Endothelial cell of umbilical vein (primary cell): ENCODE data around the gene ARPC2. TPM values are rescaled to one million over a fixed set of nuclear protein-coding genes. Genes with fewer than 3 reads are reported as not detected.

Experiments
- BruUV-seq: library from RNA; stranded (reverse); fragments of 400-500 nt; replicated peaks from 2 replicates; lab custom pipeline; 2021; lab: Mats Ljungman, UMichigan
- CTCF ChIA-PET: fragments of 300-600, 350-600 bp; sonication (Branson Sonifier 250); formaldehyde crosslinking; loops from one replicate; lab custom pipeline; 2021; ENCODE audit warnings: antibody characterized with exemption, inconsistent platforms; lab: Charles Lee
- POLR2A ChIA-PET: fragments of 300-600, 350-600 bp; sonication (Branson Sonifier 250); formaldehyde crosslinking; loops from one replicate; lab custom pipeline; 2021; ENCODE audit warnings: antibody characterized with exemption, inconsistent platforms; lab: Charles Lee
- DNase-seq: peaks from one replicate; pipeline ENCODE4 v3.0.0-alpha.2; 2011; ENCODE audit warnings: low read depth, low spot score
- FAIRE-seq: peaks from 2 replicates; lab custom pipeline; 2011; peaks lifted over from hg19 to GRCh38; lab: Jason Lieb, UNC
- H2AFZ ChIP-seq: 2 replicates; pipeline ENCODE4 v1.6.0; 2012; ENCODE audit warnings: low read depth, low read length, control low read depth, inconsistent platforms
- H3K27ac ChIP-seq: 2 replicates; pipeline ENCODE4 v1.5.1; 2011; ENCODE audit warnings: low read depth, mild to moderate bottlenecking, control low read depth, low read length, moderate library complexity; ENCODE audit not compliant: insufficient read depth
- H3K27me3 ChIP-seq, 2 experiments: 2 replicates each; pipeline versions ENCODE4 v1.6.0 to v1.6.1; 2011; ENCODE audit warnings: low read length in 2 of 2, mixed read lengths in 1 of 2; ENCODE audit not compliant: control insufficient read depth in 2 of 2, insufficient read depth in 2 of 2
- H3K36me3 ChIP-seq, 2 experiments: 2 replicates in 1 of 2; 3 replicates in 1 of 2; pipeline ENCODE4 v1.5.1; 2011; ENCODE audit warnings: low read length in 2 of 2, mild to moderate bottlenecking in 1 of 2, moderate library complexity in 1 of 2; ENCODE audit not compliant: control insufficient read depth in 2 of 2, insufficient read depth in 2 of 2; ENCODE audit errors: extremely low read depth in 1 of 2
- H3K4me1 ChIP-seq: 3 replicates; pipeline ENCODE4 v1.5.1; 2011; ENCODE audit warnings: mild to moderate bottlenecking, low read length; ENCODE audit not compliant: control insufficient read depth, insufficient read depth; ENCODE audit errors: extremely low read depth
- H3K4me2 ChIP-seq: 2 replicates; pipeline ENCODE4 v1.6.1; 2011; ENCODE audit warnings: low read length, control low read depth, mixed read lengths; ENCODE audit not compliant: insufficient read depth
- H3K4me3 ChIP-seq, 3 experiments: fragments of 200-600 bp in 1 of 3; sonication (generic), shearing (Covaris generic) in 1 of 3; replicated peaks in 1 of 3; 2 replicates each; pipeline ENCODE4 v1.5.1; 2011 to 2016; ENCODE audit warnings: control low read depth in 3 of 3, low read length in 3 of 3, mild to moderate bottlenecking in 2 of 3, inconsistent platforms in 1 of 3, low read depth in 1 of 3, moderate library complexity in 1 of 3; ENCODE audit not compliant: insufficient read depth in 1 of 3
- H3K79me2 ChIP-seq: 2 replicates; pipeline ENCODE4 v1.6.0; 2012; ENCODE audit warnings: low read length, inconsistent platforms; ENCODE audit not compliant: control insufficient read depth, insufficient read depth
- H3K9ac ChIP-seq: replicated peaks from 2 replicates; pipeline ENCODE3; 2011; ENCODE audit warnings: low read length, control low read depth; ENCODE audit not compliant: insufficient read depth; ENCODE audit errors: extremely low read depth
- H3K9me1 ChIP-seq: replicated peaks from 3 replicates; pipeline ENCODE4 v1.6.0; 2011; ENCODE audit warnings: mild to moderate bottlenecking, low read length; ENCODE audit not compliant: control insufficient read depth, insufficient read depth; ENCODE audit errors: extremely low read depth
- H3K9me3 ChIP-seq: replicated peaks from 2 replicates; pipeline ENCODE4 v1.5.1; 2012; ENCODE audit warnings: low read length, inconsistent platforms; ENCODE audit not compliant: control insufficient read depth, insufficient read depth
- H4K20me1 ChIP-seq: replicated peaks from 2 replicates; pipeline ENCODE3; 2011; ENCODE audit warnings: mild to moderate bottlenecking, low read length; ENCODE audit not compliant: control insufficient read depth, insufficient read depth; ENCODE audit errors: extremely low read depth
- CTCF ChIP-seq, 2 donors: IDR thresholded peaks; 1 replicate in 1 of 2; 2 replicates in 1 of 2; pipeline ENCODE4 v1.5.1; 2011; ENCODE audit warnings: low read length in 2 of 2, mild to moderate bottlenecking in 2 of 2, moderate library complexity in 2 of 2, control low read depth in 1 of 2, inconsistent platforms in 1 of 2, low read depth in 1 of 2; ENCODE audit not compliant: insufficient read depth in 1 of 2; ENCODE audit errors: extremely low read depth in 1 of 2
- EZH2 ChIP-seq: IDR thresholded peaks from 2 replicates; pipeline ENCODE4 v1.6.1; 2012; ENCODE audit warnings: borderline replicate concordance, low read depth, mild to moderate bottlenecking, moderate library complexity, low read length, inconsistent platforms; ENCODE audit not compliant: severe bottlenecking
- FOS ChIP-seq: IDR thresholded peaks from 2 replicates; pipeline ENCODE4 v1.6.1; 2011; ENCODE audit warnings: mild to moderate bottlenecking, low read length, moderate library complexity, borderline replicate concordance; ENCODE audit not compliant: insufficient read depth
- JUN ChIP-seq: IDR thresholded peaks from 2 replicates; pipeline ENCODE4 v1.6.1; 2011; ENCODE audit warnings: borderline replicate concordance, low read depth; ENCODE audit not compliant: insufficient read length, insufficient read depth
- MYC ChIP-seq: IDR thresholded peaks from one replicate; pipeline ENCODE4 v1.6.1; 2011; ENCODE audit warnings: mild to moderate bottlenecking, low read depth, low read length
- POLR2A ChIP-seq: IDR thresholded peaks from 2 replicates; pipeline ENCODE4 v1.6.1; 2012; ENCODE audit warnings: low read depth, mild to moderate bottlenecking, control low read depth, low read length
- dilution Hi-C: fragments of 300-500 bp; cut with MboI; formaldehyde crosslinking; loops from one replicate; pipeline ENCODE4 v1.15.0; 2019; ENCODE audit warnings: low sequenced_read_pairs; ENCODE audit not compliant: extremely low pct_ligation_motif_present
- intact Hi-C: fragments of 100-400 bp; cut with micrococcal nuclease; formaldehyde crosslinking; loops from one replicate; pipeline ENCODE4 v1.10.0; 2022
- microRNA-seq: library from miRNA; unstranded; fragments of <30 nt; microRNA quantifications from one replicate; pipeline ENCODE4 v1.2.0, GENCODE V29; 2021; ENCODE audit warnings: borderline number of aligned reads, borderline replicate concordance
- polyA plus RNA-seq, 4 experiments: library from polyadenylated mRNA; depleted of rRNA in 3 of 4; stranded (reverse) in 3 of 4; unstranded in 1 of 4; fragments of >200 nt; gene quantifications; 2 replicates each; pipeline versions ENCODE4 v1.2.1 to v1.2.3, GENCODE V29; 2011 to 2012; ENCODE audit warnings: missing spikeins in 1 of 4
- total RNA-seq: library from RNA; stranded (reverse); gene quantifications from 2 replicates; pipeline ENCODE4 v1.2.3, GENCODE V29; 2021

The ARPC2 gene
- total and polyA plus RNA-seq, 2 donors (not counting 3 experiments of a cell fraction or from before 2014, with no cell fraction given), result 417 to 455 TPM

- H3K9me3 ChIP-seq, result no peaks in the 10 kb centered on the region
- FAIRE-seq, result no peak
- no peaks in the 10 kb centered on the region for H3K9me1 ChIP-seq
- no peak overlapping the region for H3K4me3 ChIP-seq
- DNase-seq, result no peak
- H3K79me2 ChIP-seq, result no peaks in the 10 kb centered on the region
- dilution Hi-C loops (no loop called here), intact Hi-C loops (no loop called here)
- no peaks in the 10 kb centered on the region for H3K36me3 ChIP-seq
- H2AFZ ChIP-seq, result no peak overlapping the region
- TF ChIP-seq POLR2A, result no peak
- no peak for TF ChIP-seq MYC
- TF ChIP-seq FOS, result no peak
- no peak for TF ChIP-seq EZH2
- H3K9ac ChIP-seq, result no peak overlapping the region
- no TSS peak for BruUV-seq
- no peak overlapping the region for H3K27ac ChIP-seq
- CTCF ChIA-PET, result interaction anchor here (0.7 to 12.1 kb wide), 2 partner anchors 56 to 96 kb away, joined by 4 to 178 read pairs; partner anchors contain the start of gene CATIP
- POLR2A ChIA-PET, result no interaction called here
- peaks cover 12% of the 10 kb centered on the region for H3K4me1 ChIP-seq
- no peaks in the 10 kb centered on the region for H3K27me3 ChIP-seq
- H4K20me1 ChIP-seq, result no peaks in the 10 kb centered on the region
- H3K4me2 ChIP-seq, result no peak overlapping the region
These were observed 83.2 kb downstream of the ARPC2 start for GRCh38 chr2:218300141-218300540.

- Histone ChIP-seq H3K4me3 (no peak overlapping the region), H3K4me1 (peaks cover 6% of the 10 kb centered on the region)
These were observed 84.3 kb downstream of the ARPC2 start for GRCh38 chr2:218301176-218301819.

More at GRCh38 chr2:218301176-218301819, 84.3 kb downstream of the ARPC2 start:
- Histone ChIP-seq H3K9ac (no peak overlapping the region), H3K27me3 (no peaks in the 10 kb centered on the region), H4K20me1 (no peaks in the 10 kb centered on the region), H3K4me2 (no peak overlapping the region), H3K36me3 (no peaks in the 10 kb centered on the region), H3K9me1 (no peaks in the 10 kb centered on the region), H3K79me2 (no peaks in the 10 kb centered on the region), H3K27ac (no peak overlapping the region), H3K9me3 (no peaks in the 10 kb centered on the region), H2AFZ (no peak overlapping the region)
- CTCF ChIA-PET, result interaction anchor here (0.9 to 12.1 kb wide), 18 partner anchors 9 to 94 kb away, joined by 3 to 178 read pairs (median 5); partner anchors contain the start of gene CATIP
- TF ChIP-seq CTCF (IDR thresholded peaks at IDR 0.05; ENCODE audit: extremely low read depth in 1 of 2, insufficient read depth in 1 of 2, low read depth in 1 of 2, low read length in 2 of 2) (peak; percentile 86), JUN (no peak)
- dilution Hi-C loops (no loop called here), intact Hi-C loops (loop anchor here (1.0 kb wide), 4 partner anchors 21 to 165 kb away; partner anchors contain the start of gene CATIP)
- BruUV-seq, result no TSS peak
- POLR2A ChIA-PET, result no interaction called here
- peak; percentile 88 for DNase-seq
- FAIRE-seq, result peak; percentile 98

Small RNA genes within 50 kb of the gene (microRNA-seq; reads per million reads assigned to microRNA genes)
- not detected for gene MIR6513

Other genes starting within 250 kb of the ARPC2 start
- 35.6 and 52.1 TPM in 2 replicates for gene TNS1, start 214.2 kb upstream of the ARPC2 start, total RNA-seq
- 9.9 and 11.0 TPM in 2 replicates for gene TNS1, start 214.2 kb upstream of the ARPC2 start, polyA plus RNA-seq
- gene RUFY4, start 147.9 kb upstream of the ARPC2 start, total RNA-seq, result not detected in 2 replicates
- gene RUFY4, start 147.9 kb upstream of the ARPC2 start, polyA plus RNA-seq, result not detected in 2 replicates
- gene CXCR2, start 91.2 kb upstream of the ARPC2 start, total RNA-seq, result not detected in 2 replicates
- not detected in 2 replicates for gene CXCR2, start 91.2 kb upstream of the ARPC2 start, polyA plus RNA-seq
- not detected in 2 replicates for gene CXCR1, start 50.2 kb upstream of the ARPC2 start, total RNA-seq
- gene CXCR1, start 50.2 kb upstream of the ARPC2 start, polyA plus RNA-seq, result not detected in 2 replicates
- 0.60 and 0.75 TPM in 2 replicates for gene GPBAR1, start 43.8 kb downstream of the ARPC2 start, total RNA-seq
- 0.14 TPM in 2 replicates for gene GPBAR1, start 43.8 kb downstream of the ARPC2 start, polyA plus RNA-seq
- 59.7 and 69.3 TPM in 2 replicates for gene AAMP, start 52.9 kb downstream of the ARPC2 start, total RNA-seq
- 84.4 and 99.0 TPM in 2 replicates for gene AAMP, start 52.9 kb downstream of the ARPC2 start, polyA plus RNA-seq
- gene PNKD, start 53.3 kb downstream of the ARPC2 start, total RNA-seq, result 56.1 and 56.6 TPM in 2 replicates
- 88.3 and 98.9 TPM in 2 replicates for gene PNKD, start 53.3 kb downstream of the ARPC2 start, polyA plus RNA-seq
- 141 and 159 TPM in 2 replicates for gene TMBIM1, start 75.3 kb downstream of the ARPC2 start, total RNA-seq
- gene TMBIM1, start 75.3 kb downstream of the ARPC2 start, polyA plus RNA-seq, result 229 and 243 TPM in 2 replicates
- not detected in 2 replicates for gene CATIP, start 139.7 kb downstream of the ARPC2 start, total RNA-seq
- not detected in 2 replicates for gene CATIP, start 139.7 kb downstream of the ARPC2 start, polyA plus RNA-seq
- not detected in 2 replicates for gene SLC11A1, start 165.1 kb downstream of the ARPC2 start, total RNA-seq
- gene SLC11A1, start 165.1 kb downstream of the ARPC2 start, polyA plus RNA-seq, result 0.03 and 0.08 TPM in 2 replicates
- gene CTDSP1, start 182.7 kb downstream of the ARPC2 start, total RNA-seq, result 78.7 and 86.1 TPM in 2 replicates
- 112 and 127 TPM in 2 replicates for gene CTDSP1, start 182.7 kb downstream of the ARPC2 start, polyA plus RNA-seq
- not detected in 2 replicates for gene VIL1, start 201.9 kb downstream of the ARPC2 start, total RNA-seq
- gene VIL1, start 201.9 kb downstream of the ARPC2 start, polyA plus RNA-seq, result not detected in 2 replicates